RPMI8226 (cell line): ENCODE data around the gene GPR160.
"Not testable (repeated sequence)": the region's sequence is repeated elsewhere in the genome, so short reads cannot be mapped to it uniquely, and the experiment has no call there.

ENCODE experiments used
- DNase-seq: peaks from one replicate; pipeline ENCODE4 v3.0.0-alpha.2; 2015

The GPR160 gene

DNA sequence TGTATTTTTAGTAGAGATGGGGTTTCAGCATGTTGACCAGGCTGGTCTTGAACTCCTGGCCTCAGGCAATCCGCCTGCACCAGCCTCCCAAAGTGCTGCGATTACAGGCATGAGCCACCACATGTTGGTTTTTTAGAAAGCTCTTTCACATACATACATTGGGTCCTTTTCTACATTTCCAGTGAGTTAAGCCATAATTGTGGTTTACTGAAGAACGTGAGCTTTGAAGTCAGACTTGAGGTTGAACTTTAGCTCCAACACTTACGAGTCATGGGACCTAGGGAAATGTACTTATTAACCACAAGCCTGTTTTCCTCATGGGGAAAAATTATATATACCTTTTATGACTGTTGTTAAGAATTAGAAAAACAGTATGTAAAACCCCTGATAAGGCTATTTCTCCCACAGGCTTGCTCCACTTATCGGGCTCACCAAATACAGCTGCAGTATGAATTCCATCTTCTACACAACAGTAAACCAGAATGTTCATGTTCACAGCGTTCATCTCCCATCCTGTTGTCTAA is 39.0 kb downstream of the GPR160 start:
- DNase-seq = no peak

DNA sequence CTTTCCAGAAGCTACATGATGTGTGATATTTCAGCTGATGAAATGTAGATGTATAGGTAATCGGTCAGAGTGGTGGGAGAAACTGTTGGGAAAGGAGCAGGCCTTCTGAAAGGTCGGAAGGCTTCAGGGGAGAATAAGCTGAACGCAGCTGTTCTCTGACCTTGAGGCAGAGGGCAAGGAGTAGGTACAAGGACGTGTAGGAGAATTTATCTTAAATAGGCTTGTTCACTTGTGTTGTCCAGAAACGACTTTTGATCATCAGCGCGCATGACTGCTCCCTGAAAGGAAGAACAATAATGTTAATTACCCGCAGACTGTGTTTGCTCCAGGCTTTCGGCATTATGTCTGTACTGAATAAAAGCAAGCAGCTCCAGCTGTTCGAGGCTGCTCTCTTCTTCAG is 39.6 kb downstream of the GPR160 start:
- DNase-seq = no peak

GRCh38 chr3:170078620-170079281 is 41.0 kb downstream of the GPR160 start:
- no peak for DNase-seq

DNA sequence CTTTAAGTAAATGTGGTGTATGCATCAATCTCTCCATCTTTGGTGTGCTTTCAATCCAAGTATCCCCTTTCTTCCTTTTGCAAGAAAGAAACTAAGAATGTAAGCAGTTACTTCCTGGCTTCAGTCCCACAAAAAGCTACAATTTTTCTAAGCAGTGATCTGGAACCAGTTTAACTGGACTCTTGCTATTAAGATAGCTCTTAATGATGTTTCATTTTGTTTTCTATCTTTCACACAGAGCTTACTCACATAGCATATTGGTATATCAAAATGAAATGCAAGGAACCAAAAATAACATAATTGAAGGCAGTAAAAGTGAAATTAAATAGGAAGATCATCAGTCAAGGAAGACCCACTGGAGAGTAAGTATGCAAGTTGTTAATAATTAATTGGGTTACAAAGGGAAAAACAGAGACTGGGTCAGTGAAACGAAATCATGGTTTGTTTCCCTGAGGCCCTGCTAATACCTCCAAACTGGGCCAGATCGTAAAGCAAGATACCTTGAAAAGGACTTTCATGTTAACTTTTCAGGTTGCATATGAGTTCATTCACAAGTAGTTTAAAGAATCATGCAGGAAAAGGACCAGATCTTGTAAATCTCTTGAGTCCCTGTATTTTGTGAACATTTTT is 41.9 kb downstream of the GPR160 start:
- DNase-seq = no peak

DNA sequence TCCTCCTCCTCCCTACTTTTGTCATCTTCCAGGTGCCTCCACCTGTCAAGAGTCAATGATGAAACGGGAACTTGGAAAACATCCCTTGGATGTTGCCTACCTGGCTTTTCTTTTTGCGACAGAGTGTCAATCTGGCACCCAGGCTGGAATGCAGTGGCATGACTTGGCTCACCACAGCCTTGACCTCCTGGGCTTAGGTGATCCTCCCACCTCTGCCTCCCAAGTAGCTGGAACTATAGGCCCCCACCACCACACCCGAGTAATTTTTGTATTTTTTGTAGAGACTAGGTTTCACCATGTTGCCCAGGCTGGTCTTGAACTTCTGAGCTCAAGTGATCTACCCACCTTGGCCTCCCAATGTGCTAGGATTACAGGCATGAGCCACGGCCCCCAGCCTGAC is 42.8 kb downstream of the GPR160 start:
- DNase-seq = no peak

- DNase-seq = no peak
Measured at GRCh38 chr3:170081079-170081741, 43.4 kb downstream of the GPR160 start.

DNA sequence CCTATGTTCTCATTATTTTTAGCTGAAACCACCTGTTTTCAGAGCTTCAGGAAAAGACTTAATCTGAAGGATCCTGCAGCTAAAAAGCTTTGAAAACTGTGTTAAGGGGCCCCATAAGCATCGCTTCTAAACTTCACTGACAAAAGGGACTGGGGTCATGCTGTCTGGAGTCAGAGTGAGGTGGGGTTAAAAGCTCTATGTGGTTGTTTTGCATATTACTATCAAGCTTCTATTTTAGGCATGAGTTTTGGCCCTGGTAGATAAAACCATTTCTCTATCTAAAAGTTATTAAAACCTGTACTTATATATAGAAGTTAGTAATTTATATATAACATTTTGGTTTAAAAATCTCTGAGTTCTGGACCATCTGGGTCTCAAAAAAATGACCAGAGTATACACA is 45.5 kb downstream of the GPR160 start:
- DNase-seq = no peak

DNA sequence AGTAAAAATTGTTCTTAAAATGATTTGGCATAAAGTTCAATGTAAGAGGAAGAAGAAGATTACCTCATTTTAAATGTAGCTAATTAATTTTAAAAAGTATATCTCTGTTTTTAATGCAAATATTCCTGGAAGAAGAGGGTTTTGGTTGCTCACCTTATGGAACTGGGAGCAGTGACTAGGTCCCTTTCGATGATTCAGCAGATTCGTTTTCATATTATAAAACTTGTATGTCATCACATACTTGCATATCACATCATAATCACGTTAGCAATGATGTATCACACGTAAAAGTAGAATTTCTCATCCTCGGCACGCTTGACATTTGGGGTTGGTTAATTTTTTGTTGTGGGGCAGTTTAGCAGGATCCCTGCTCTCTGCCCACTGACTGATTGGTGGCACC is 47.6 kb downstream of the GPR160 start:
- no peak for DNase-seq

GRCh38 chr3:170089862-170090600 is 52.2 kb downstream of the GPR160 start:
- no peak for DNase-seq

GRCh38 chr3:170090601-170090981 is 52.8 kb downstream of the GPR160 start:
- no peak for DNase-seq

DNA sequence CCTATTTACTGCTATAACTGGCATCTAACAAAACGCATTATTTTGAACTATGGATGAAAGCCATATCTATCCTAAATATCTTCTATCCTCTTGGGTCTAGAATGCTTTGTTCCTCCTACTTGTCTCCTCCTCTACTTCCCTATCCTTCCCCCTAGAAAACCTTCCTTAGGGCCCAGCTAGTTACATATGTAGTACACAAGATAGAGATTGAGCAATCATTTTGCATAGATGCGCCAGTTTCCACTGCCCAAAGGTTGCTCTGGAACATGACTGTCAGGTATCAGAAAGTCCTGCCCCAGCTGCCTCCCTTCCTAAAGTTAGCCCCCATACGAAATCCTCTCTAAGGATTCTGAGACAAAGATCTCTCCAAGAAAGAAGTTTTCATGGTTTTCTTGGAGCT is 55.1 kb downstream of the GPR160 start:
- DNase-seq = no peak

DNA sequence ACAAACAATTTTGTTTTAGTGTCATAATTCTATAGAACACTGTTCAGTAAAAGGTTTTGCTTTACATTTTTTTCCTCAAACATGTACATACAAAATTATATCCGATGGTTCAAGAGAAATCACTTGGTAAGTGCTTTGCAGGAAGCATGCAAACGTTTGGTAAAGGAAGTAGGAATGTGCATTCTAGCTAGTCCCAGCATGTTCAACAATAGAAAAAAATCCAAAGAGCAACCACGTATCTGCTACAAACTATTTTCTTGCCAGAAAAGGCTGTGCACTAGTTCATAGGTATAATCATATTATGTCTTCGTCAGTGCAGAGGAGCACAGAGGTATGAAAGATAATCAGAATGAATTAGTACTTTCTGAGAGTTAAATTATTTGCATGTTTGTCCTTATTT is 58.0 kb downstream of the GPR160 start:
- no peak for DNase-seq

DNA sequence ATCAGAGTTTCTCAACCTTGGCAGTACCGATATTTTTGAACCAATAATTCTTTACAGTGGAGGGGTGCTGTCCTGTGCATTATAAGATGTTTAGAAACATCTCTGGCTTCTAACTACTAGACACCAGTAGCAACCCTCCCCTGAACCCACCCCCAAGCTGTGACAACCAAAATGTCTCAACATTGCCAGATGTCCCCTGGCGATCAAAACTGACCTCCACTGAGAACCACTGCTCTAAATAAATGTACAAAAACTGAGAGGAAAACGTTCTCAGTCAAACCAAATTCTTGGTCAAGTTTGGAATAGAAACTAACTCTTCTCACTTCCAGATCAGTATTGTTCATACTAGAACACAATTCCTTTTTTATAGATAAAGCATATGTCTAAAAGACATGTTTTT is 58.5 kb downstream of the GPR160 start:
- DNase-seq = no peak

- no peak for DNase-seq
Measured at GRCh38 chr3:170098753-170099152, 61.0 kb downstream of the GPR160 start.

GRCh38 chr3:170100944-170101343 is 63.1 kb downstream of the GPR160 start:
- DNase-seq = no peak

DNA sequence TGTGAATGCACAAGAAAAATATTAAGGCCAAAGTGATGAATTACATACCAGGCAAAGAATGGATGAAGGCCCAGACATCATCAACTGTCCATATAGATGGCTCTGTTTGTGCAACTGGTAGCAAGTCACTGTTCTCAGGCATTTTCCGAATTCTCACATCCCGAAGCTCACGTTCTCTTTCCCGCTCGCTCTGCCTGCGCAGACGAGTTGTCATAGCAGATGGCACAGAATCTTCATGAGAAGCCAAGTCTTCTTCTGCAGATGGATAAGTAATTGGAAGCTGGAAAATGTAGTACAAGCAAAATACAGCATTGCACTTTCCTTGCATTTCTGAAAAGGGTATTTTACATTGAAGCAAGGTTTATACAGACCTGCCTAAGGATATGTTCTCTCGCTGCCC is 64.6 kb downstream of the GPR160 start:
- DNase-seq = no peak

- no peak for DNase-seq
Measured at GRCh38 chr3:170107941-170108340, 70.1 kb downstream of the GPR160 start.

- DNase-seq = no peak
Measured at GRCh38 chr3:170108955-170109354, 71.2 kb downstream of the GPR160 start.

DNA sequence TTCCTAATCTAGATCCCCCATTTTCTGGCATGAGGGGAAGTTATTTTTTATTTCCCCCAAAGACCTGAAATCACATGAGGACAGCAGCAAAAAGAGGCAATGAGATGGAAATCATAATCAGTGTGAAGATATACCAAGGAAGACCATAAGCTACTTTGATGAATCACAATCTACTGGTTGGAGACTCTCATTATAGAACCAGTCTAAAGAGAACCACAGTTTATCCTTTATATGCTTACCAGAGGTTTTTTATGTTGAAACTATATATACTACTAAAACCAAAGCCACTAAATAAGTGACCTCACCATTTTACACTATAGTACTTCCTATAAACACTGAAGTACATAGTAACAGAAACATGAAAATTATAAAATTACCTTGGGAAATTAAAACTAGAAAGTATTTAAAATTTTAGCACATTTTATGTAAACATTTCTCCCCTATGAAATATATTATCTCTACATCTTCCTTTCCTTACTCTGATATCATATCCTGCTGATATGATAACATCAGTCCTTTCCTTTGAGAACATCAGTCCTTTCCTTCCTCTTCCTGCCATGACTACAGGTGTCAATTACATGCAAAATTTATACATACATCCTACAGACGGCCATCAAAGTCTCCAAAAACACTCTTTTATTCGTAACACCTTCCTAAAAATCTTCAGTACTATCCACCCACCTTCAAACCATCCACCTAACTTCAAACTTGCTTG is 71.9 kb downstream of the GPR160 start:
- DNase-seq = no peak

GRCh38 chr3:170111147-170111771 is 73.5 kb downstream of the GPR160 start:
- DNase-seq = no peak

GRCh38 chr3:170114165-170114564 is 76.4 kb downstream of the GPR160 start:
- DNase-seq = not testable (repeated sequence)

- DNase-seq = no peak
Measured at GRCh38 chr3:170117134-170117533, 79.3 kb downstream of the GPR160 start.
